H1 (cell line): ENCODE data around the gene CACNA1B. TPM values are rescaled to one million over a fixed set of nuclear protein-coding genes. Genes with fewer than 3 reads are reported as not detected.

Experiments
- CTCF ChIA-PET: fragments of 300-600 bp; sonication (Branson Sonifier 250); formaldehyde crosslinking; loops from one replicate; lab custom pipeline; 2021; ENCODE audit not compliant: partially characterized antibody; lab: Charles Lee
- POLR2A ChIA-PET: fragments of 300-600 bp; sonication (Branson Sonifier 250); formaldehyde crosslinking; loops from one replicate; lab custom pipeline; 2021; ENCODE audit warnings: inconsistent platforms; ENCODE audit not compliant: partially characterized antibody; lab: Charles Lee
- DNase-seq, 2 experiments: peaks; one replicate each; pipeline versions ENCODE4 v3.0.0 to v3.0.0-alpha.2; 2010 to 2022; ENCODE audit warnings: low spot score in 2 of 2, low read depth in 1 of 2, mixed read lengths in 1 of 2
- FAIRE-seq: peaks from 2 replicates; lab custom pipeline; 2011; peaks lifted over from hg19 to GRCh38; lab: Jason Lieb, UNC
- H2AFZ ChIP-seq: 2 replicates; pipeline ENCODE4 v1.8.1; 2012; ENCODE audit warnings: low read length, inconsistent platforms
- H2AK5ac ChIP-seq: 2 replicates; pipeline ENCODE4 v1.6.1; 2013; ENCODE audit warnings: low read depth, low read length
- H2BK120ac ChIP-seq: replicated peaks from 2 replicates; pipeline ENCODE3; 2013; ENCODE audit warnings: low read depth, low read length, inconsistent platforms
- H2BK12ac ChIP-seq: 2 replicates; pipeline ENCODE4 v1.6.1; 2013; ENCODE audit warnings: low read depth, low read length
- H2BK15ac ChIP-seq: 2 replicates; pipeline ENCODE4 v1.6.1; 2013; ENCODE audit warnings: low read length
- H2BK20ac ChIP-seq: 2 replicates; pipeline ENCODE4 v1.6.1; 2013; ENCODE audit warnings: low read length
- H2BK5ac ChIP-seq: 2 replicates; pipeline ENCODE4 v1.6.1; 2013; ENCODE audit warnings: low read depth, low read length
- H3K14ac ChIP-seq: 2 replicates; pipeline ENCODE4 v1.6.1; 2013; ENCODE audit warnings: inconsistent platforms; ENCODE audit not compliant: insufficient read length
- H3K18ac ChIP-seq: 2 replicates; pipeline ENCODE4 v1.6.1; 2013; ENCODE audit warnings: low read length; ENCODE audit errors: extremely low read depth
- H3K23ac ChIP-seq: 2 replicates; pipeline ENCODE4 v1.6.1; 2013; ENCODE audit warnings: inconsistent platforms; ENCODE audit not compliant: insufficient read length
- H3K23me2 ChIP-seq: 2 replicates; pipeline ENCODE4 v1.6.1; 2013; ENCODE audit warnings: low read depth, low read length
- H3K27ac ChIP-seq: 2 replicates; pipeline ENCODE4 v1.6.1; 2011; ENCODE audit warnings: low read depth, low read length, inconsistent platforms
- H3K27me3 ChIP-seq, 4 experiments: replicated peaks in 1 of 4; 1 replicate in 1 of 4; 2 replicates in 3 of 4; pipeline versions ENCODE4 v1.6.1 to v1.8.1; 2011 to 2013; ENCODE audit warnings: low read length in 3 of 4, mild to moderate bottlenecking in 3 of 4, inconsistent platforms in 2 of 4, mixed read lengths in 2 of 4, moderate library complexity in 1 of 4; ENCODE audit not compliant: control insufficient read depth in 3 of 4, insufficient read depth in 3 of 4; ENCODE audit errors: extremely low read depth in 1 of 4
- H3K36me3 ChIP-seq, 4 experiments: 2 replicates each; pipeline versions ENCODE4 v1.6.1 to v1.8.1; 2011 to 2013; ENCODE audit warnings: mild to moderate bottlenecking in 4 of 4, low read length in 3 of 4, moderate library complexity in 2 of 4, control low read depth in 1 of 4, inconsistent platforms in 1 of 4; ENCODE audit not compliant: insufficient read depth in 4 of 4, control insufficient read depth in 2 of 4
- H3K4ac ChIP-seq: replicated peaks from 2 replicates; pipeline ENCODE3; 2013; ENCODE audit warnings: low read length, low read depth, mixed read lengths, inconsistent platforms; ENCODE audit not compliant: insufficient read length
- H3K4me1 ChIP-seq, 4 experiments: replicated peaks in 1 of 4; 1 replicate in 1 of 4; 2 replicates in 3 of 4; pipeline versions ENCODE4 v1.6.1 to v1.8.1; 2011 to 2013; ENCODE audit warnings: low read length in 3 of 4, inconsistent platforms in 2 of 4, mixed read lengths in 1 of 4; ENCODE audit not compliant: insufficient read depth in 4 of 4, control insufficient read depth in 3 of 4
- H3K4me2 ChIP-seq, 2 experiments: 2 replicates each; pipeline versions ENCODE4 v1.6.1 to v1.8.1; 2011 to 2013; ENCODE audit warnings: low read depth in 2 of 2, low read length in 2 of 2, control low read depth in 1 of 2, inconsistent platforms in 1 of 2, mild to moderate bottlenecking in 1 of 2; ENCODE audit not compliant: insufficient read depth in 1 of 2
- H3K4me3 ChIP-seq, 4 experiments: fragments of 200-600, 300-600 bp in 1 of 4; sonication (generic), shearing (Covaris generic), sonication (Bioruptor Twin) in 1 of 4; 2 replicates each; pipeline versions ENCODE4 v1.5.1 to v1.8.1; 2011 to 2016; ENCODE audit warnings: low read length in 4 of 4, low read depth in 3 of 4, control low read depth in 2 of 4, inconsistent platforms in 2 of 4, mild to moderate bottlenecking in 2 of 4, mixed read lengths in 1 of 4, moderate library complexity in 1 of 4; ENCODE audit not compliant: insufficient read depth in 2 of 4; ENCODE audit errors: extremely low read depth in 1 of 4
- H3K56ac ChIP-seq: replicated peaks from 2 replicates; pipeline ENCODE3; 2013; ENCODE audit warnings: low read depth, mild to moderate bottlenecking, mixed read lengths, low read length, inconsistent platforms; ENCODE audit not compliant: insufficient read length
- H3K79me1 ChIP-seq: 2 replicates; pipeline ENCODE4 v1.6.1; 2013; ENCODE audit warnings: low read depth, low read length, control low read depth
- H3K79me2 ChIP-seq, 2 experiments: 2 replicates each; pipeline versions ENCODE4 v1.6.1 to v1.8.1; 2012 to 2013; ENCODE audit warnings: low read length in 2 of 2, mild to moderate bottlenecking in 2 of 2, inconsistent platforms in 1 of 2; ENCODE audit not compliant: insufficient read depth in 2 of 2, control insufficient read depth in 1 of 2
- H3K9ac ChIP-seq, 4 experiments: replicated peaks in 1 of 4; 1 replicate in 1 of 4; 2 replicates in 3 of 4; pipeline versions ENCODE4 v1.6.1 to v1.8.1; 2011 to 2013; ENCODE audit warnings: low read depth in 3 of 4, low read length in 3 of 4, control low read depth in 2 of 4, mild to moderate bottlenecking in 2 of 4, moderate library complexity in 2 of 4, inconsistent platforms in 1 of 4; ENCODE audit errors: extremely low read depth in 1 of 4
- H3K9me3 ChIP-seq, 2 experiments: 2 replicates each; pipeline versions ENCODE4 v1.6.1 to v1.8.1; 2012 to 2013; ENCODE audit warnings: mild to moderate bottlenecking in 2 of 2, moderate library complexity in 2 of 2, control low read depth in 1 of 2, inconsistent platforms in 1 of 2, low read depth in 1 of 2, low read length in 1 of 2, mixed read lengths in 1 of 2; ENCODE audit not compliant: insufficient read depth in 2 of 2
- H4K20me1 ChIP-seq, 2 experiments: replicated peaks in 1 of 2; 2 replicates each; pipeline versions ENCODE3 to v1.8.1; 2011 to 2013; ENCODE audit warnings: inconsistent platforms in 2 of 2, low read length in 2 of 2, mild to moderate bottlenecking in 1 of 2; ENCODE audit not compliant: insufficient read depth in 2 of 2, control insufficient read depth in 1 of 2
- H4K5ac ChIP-seq: 2 replicates; pipeline ENCODE4 v1.6.1; 2013; ENCODE audit warnings: low read length, low read depth, mixed read lengths, inconsistent platforms; ENCODE audit not compliant: insufficient read length
- H4K8ac ChIP-seq: 2 replicates; pipeline ENCODE4 v1.8.0; 2013; ENCODE audit warnings: mild to moderate bottlenecking, moderate library complexity, low read length, inconsistent platforms; ENCODE audit not compliant: insufficient read depth; ENCODE audit errors: extremely low read depth
- H4K91ac ChIP-seq: replicated peaks from 2 replicates; pipeline ENCODE3; 2013; ENCODE audit warnings: low read length, mixed read lengths, inconsistent platforms; ENCODE audit not compliant: insufficient read length
- BRCA1 ChIP-seq: IDR thresholded peaks from 2 replicates; pipeline ENCODE4 v1.6.1; 2012; ENCODE audit warnings: low read depth, low read length, improper control_type of control experiment
- CBX8 ChIP-seq: fragments of 300-800, 300-1000 bp; sonication (generic); IDR thresholded peaks from 2 replicates; pipeline ENCODE4 v1.7.1; 2016; ENCODE audit warnings: low read depth, low read length, borderline replicate concordance
- CHD2 ChIP-seq: IDR thresholded peaks from 2 replicates; pipeline ENCODE4 v1.6.1; 2012; ENCODE audit warnings: low read length, improper control_type of control experiment
- KDM5A ChIP-seq: fragments of 200-600 bp; IDR thresholded peaks from 2 replicates; pipeline ENCODE4 v1.7.1; 2012; ENCODE audit warnings: mild to moderate bottlenecking, low read length, inconsistent platforms, mixed read lengths
- SP2 ChIP-seq: IDR thresholded peaks from 2 replicates; pipeline ENCODE4 v1.6.1; 2012; ENCODE audit warnings: mild to moderate bottlenecking, low read length, inconsistent platforms
- SUZ12 ChIP-seq: fragments of 200-600 bp; sonication (generic); IDR thresholded peaks from 2 replicates; pipeline ENCODE4 v1.6.1; 2012; ENCODE audit warnings: mild to moderate bottlenecking, inconsistent platforms, low read length, moderate library complexity, mixed read lengths
- TAF7 ChIP-seq: optimal IDR thresholded peaks from 2 replicates; pipeline ENCODE3; 2011; ENCODE audit warnings: low read depth, mild to moderate bottlenecking, inconsistent platforms, low read length, moderate library complexity, borderline replicate concordance
- TBP ChIP-seq: IDR thresholded peaks from 2 replicates; pipeline ENCODE4 v1.6.1; 2011; ENCODE audit warnings: low read depth, low read length, improper control_type of control experiment
- WGBS, 2 experiments: shearing (Covaris generic) in 1 of 2; methylation state at CpG; one replicate each; pipeline versions ENCODE4 v1.1.6 to v1.1.7; 2013 to 2015; ENCODE audit warnings: low lambda C conversion rate in 2 of 2, mixed read lengths in 2 of 2, inconsistent platforms in 1 of 2, low coverage in 1 of 2, missing lambda C conversion rate in 1 of 2; ENCODE audit not compliant: insufficient replicate concordance in 2 of 2, insufficient coverage in 1 of 2, insufficient read length in 1 of 2; ENCODE audit errors: extremely low coverage in 1 of 2, missing lambda C conversion rate in 1 of 2; 5-methylcytosine and 5-hydroxymethylcytosine counted together
- polyA plus RNA-seq, 7 experiments: library from polyadenylated mRNA; depleted of rRNA in 3 of 7; stranded (reverse) in 5 of 7; unstranded in 2 of 7; fragments of >200 nt in 5 of 7; fragments of 200-250 nt in 2 of 7; gene quantifications; 1 replicate in 5 of 7; 2 replicates in 1 of 7; 4 replicates in 1 of 7; pipeline versions ENCODE4 v1.2.1 to v1.2.3, GENCODE V29; 2011 to 2013; ENCODE audit warnings: missing spikeins in 2 of 7, mixed read lengths in 2 of 7
- total RNA-seq: library from RNA; stranded (reverse); fragmentation: NEBNext Ultra II Directional; extraction: Animal tissue kit (Norgen Biotek cat#: 25700); gene quantifications from 2 replicates; pipeline ENCODE4 v1.2.1, GENCODE V29; 2021
- TF ChIP-seq, protein P1 (sequence below): IDR thresholded peaks from 2 replicates; pipeline ENCODE4 v1.6.1; 2012; ENCODE audit warnings: inconsistent platforms
- TF ChIP-seq, protein P2 (sequence below): IDR thresholded peaks from 2 replicates; pipeline ENCODE4 v1.6.1; 2011; ENCODE audit warnings: low read depth, mild to moderate bottlenecking, low read length; ENCODE audit not compliant: insufficient read depth

CACNA1B gene
- total and polyA plus RNA-seq, 2 of the 8 experiments (the other 6 are each of a cell fraction or from before 2014, with no cell fraction given) = 1.5 to 5.7 TPM

DNA sequence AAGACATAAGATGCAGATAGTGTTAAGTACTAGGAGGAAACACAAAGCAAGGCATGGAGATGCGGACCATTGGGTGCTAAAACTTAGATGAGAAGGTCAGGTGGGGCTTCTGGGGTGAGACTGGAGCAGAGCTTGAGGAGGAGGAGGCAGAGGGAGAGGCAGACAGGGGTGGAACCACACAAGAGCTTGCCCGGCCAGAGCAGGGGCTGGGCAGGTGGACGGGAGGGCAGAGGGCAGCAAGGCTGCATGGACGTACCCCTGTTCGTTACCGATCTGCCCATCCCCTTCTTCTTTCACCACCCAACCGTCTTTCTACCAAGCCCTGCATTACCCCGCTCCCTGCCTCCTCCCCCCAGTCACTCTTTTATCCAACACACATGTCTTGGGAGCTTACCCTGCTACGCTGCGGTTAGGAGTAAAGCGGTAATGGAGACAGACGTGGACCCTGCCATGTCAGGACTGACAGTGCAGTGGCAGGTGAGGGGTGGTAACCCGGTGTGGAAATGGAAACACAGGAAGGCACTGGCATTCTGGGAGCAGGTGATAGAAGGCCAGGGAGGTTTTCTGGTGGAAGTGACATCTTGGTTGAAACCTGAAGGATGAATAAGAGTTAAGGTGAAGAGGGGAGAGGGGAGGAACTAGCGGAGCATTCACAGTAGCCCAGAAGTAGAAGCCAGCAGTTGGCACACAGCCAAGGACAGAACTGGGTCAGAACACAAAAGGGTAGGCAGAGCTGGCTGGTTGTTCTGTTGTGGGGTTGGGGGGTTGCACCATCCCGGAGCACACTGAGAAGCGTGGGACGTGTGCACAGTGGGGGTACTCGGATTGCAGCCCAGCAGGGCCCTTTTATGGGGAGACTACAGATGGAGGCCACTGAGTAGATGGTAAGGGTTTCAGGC is 167.2 kb downstream of the CACNA1B start:
- FAIRE-seq = no peak
- H3K36me3 ChIP-seq = no peaks in the 10 kb centered on the region; a peak in 1 of 8 replicates
- WGBS, 2 experiments = 89% methylated on average over 17 of the region's 18 CpGs; no CpG with 5 or more reads in 1 of the 2 experiments

More for the DNA sequence above, 167.2 kb downstream of the CACNA1B start:
- no peak overlapping the region for H3K14ac ChIP-seq
- no peak overlapping the region for H3K4ac ChIP-seq
- no peak overlapping the region for H2BK12ac ChIP-seq
- no peak overlapping the region for H3K4me2 ChIP-seq
- peak in 1 of 2 experiments; percentile 32 for DNase-seq
- H3K23ac ChIP-seq = no peak overlapping the region
- no peak overlapping the region for H3K9ac ChIP-seq
- H3K27me3 ChIP-seq = no peaks in the 10 kb centered on the region
- TF ChIP-seq, protein P1, sequence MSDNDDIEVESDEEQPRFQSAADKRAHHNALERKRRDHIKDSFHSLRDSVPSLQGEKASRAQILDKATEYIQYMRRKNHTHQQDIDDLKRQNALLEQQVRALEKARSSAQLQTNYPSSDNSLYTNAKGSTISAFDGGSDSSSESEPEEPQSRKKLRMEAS = no peak
- TF ChIP-seq KDM5A = no peak
- no peak for TF ChIP-seq SP2
- TF ChIP-seq CHD2 = no peak
- TF ChIP-seq TAF7 = no peak
- TF ChIP-seq, protein P2, sequence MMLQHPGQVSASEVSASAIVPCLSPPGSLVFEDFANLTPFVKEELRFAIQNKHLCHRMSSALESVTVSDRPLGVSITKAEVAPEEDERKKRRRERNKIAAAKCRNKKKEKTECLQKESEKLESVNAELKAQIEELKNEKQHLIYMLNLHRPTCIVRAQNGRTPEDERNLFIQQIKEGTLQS = no peak
- TF ChIP-seq CBX8 = no peak
- no peak for TF ChIP-seq SUZ12
- no peak for TF ChIP-seq BRCA1
- TF ChIP-seq TBP = no peak
- ChIA-PET POLR2A (interaction anchor here (1.0 kb wide), 1 partner anchor 22 kb away, joined by 3 read pairs; no protein-coding TSS in a partner anchor), CTCF (interaction anchor here (1.8 kb wide), 1 partner anchor 22 kb away, joined by 7 read pairs; no protein-coding TSS in a partner anchor)
- H2BK15ac ChIP-seq = no peak overlapping the region
- H2BK20ac ChIP-seq = no peak overlapping the region
- no peak overlapping the region for H2AFZ ChIP-seq
- no peak overlapping the region for H3K4me3 ChIP-seq
- H3K79me1 ChIP-seq = no peaks in the 10 kb centered on the region
- no peak overlapping the region for H4K8ac ChIP-seq
- H4K20me1 ChIP-seq = peaks cover 1 to 8% of the 10 kb centered on the region in 2 experiments
- no peak overlapping the region for H3K18ac ChIP-seq
- no peak overlapping the region for H2AK5ac ChIP-seq
- H4K5ac ChIP-seq = no peak overlapping the region
- no peak overlapping the region for H4K91ac ChIP-seq
- no peak overlapping the region for H2BK5ac ChIP-seq
- peaks cover 19 to 74% of the 10 kb centered on the region in 2 experiments; a peak in 3 of 4 replicates for H3K9me3 ChIP-seq
- H3K56ac ChIP-seq = no peak overlapping the region
- H3K79me2 ChIP-seq = no peaks in the 10 kb centered on the region
- H3K23me2 ChIP-seq = no peaks in the 10 kb centered on the region
- H3K4me1 ChIP-seq = no peaks in the 10 kb centered on the region; a peak in 1 of 7 replicates
- no peak overlapping the region for H2BK120ac ChIP-seq
- no peak overlapping the region for H3K27ac ChIP-seq
